GM23338 (cell line): ENCODE data around the gene ACVRL1. TPM values are rescaled to one million over a fixed set of nuclear protein-coding genes. Genes with fewer than 3 reads are reported as not detected.
A peak's percentile ranks its signal among the peaks of the same experiment; 100 is the strongest.

ENCODE experiments used
- ATAC-seq: fragments of 200-7000 bp; cut with Tn5 transposase; 3 replicates; pipeline ENCODE4 v1.9.1; 2020
- DNase-seq: peaks from one replicate; pipeline ENCODE4 v3.0.0-alpha.2; 2015; ENCODE audit warnings: low spot score
- H2AFZ ChIP-seq: fragments of 200-600 bp; sonication (generic); 2 replicates; pipeline ENCODE4 v1.8.0; 2016; ENCODE audit warnings: antibody characterized with exemption, mild to moderate bottlenecking, moderate library complexity
- H3F3A ChIP-seq: fragments of 200-600 bp; sonication (generic); replicated peaks from 2 replicates; pipeline ENCODE4 v1.8.0; 2017; ENCODE audit warnings: antibody characterized with exemption, mixed run types, low read depth
- H3K27ac ChIP-seq: fragments of 200-600 bp; sonication (generic); 2 replicates; pipeline ENCODE4 v1.6.1; 2016; ENCODE audit warnings: low read depth
- H3K27me3 ChIP-seq: fragments of 200-600 bp; sonication (generic); 2 replicates; pipeline ENCODE4 v1.8.0; 2016; ENCODE audit warnings: mild to moderate bottlenecking, mixed run types, moderate library complexity; ENCODE audit not compliant: insufficient read depth
- H3K36me3 ChIP-seq: fragments of 200-600 bp; sonication (generic); 2 replicates; pipeline ENCODE4 v1.8.0; 2016; ENCODE audit warnings: mild to moderate bottlenecking; ENCODE audit not compliant: insufficient read depth
- H3K4me1 ChIP-seq: fragments of 200-600 bp; sonication (generic); 2 replicates; pipeline ENCODE4 v1.8.0; 2016; ENCODE audit warnings: mild to moderate bottlenecking, moderate library complexity; ENCODE audit not compliant: insufficient read depth
- H3K4me2 ChIP-seq: fragments of 200-600 bp; sonication (generic); 2 replicates; pipeline ENCODE4 v1.7.1; 2017; ENCODE audit warnings: mixed run types
- H3K4me3 ChIP-seq: fragments of 200-600 bp; sonication (generic); 2 replicates; pipeline ENCODE4 v1.6.1; 2016; ENCODE audit warnings: mixed run types
- H3K79me2 ChIP-seq: fragments of 200-600 bp; sonication (generic); replicated peaks from 2 replicates; pipeline ENCODE4 v1.8.0; 2017; ENCODE audit warnings: mild to moderate bottlenecking; ENCODE audit not compliant: insufficient read depth
- H3K9me2 ChIP-seq: fragments of 200-600 bp; sonication (generic); 2 replicates; pipeline ENCODE4 v1.8.0; 2017; ENCODE audit not compliant: insufficient read depth
- H4K20me1 ChIP-seq: fragments of 200-600 bp; sonication (generic); replicated peaks from 2 replicates; pipeline ENCODE4 v1.8.0; 2017; ENCODE audit warnings: mild to moderate bottlenecking; ENCODE audit not compliant: insufficient read depth
- H3K27ac Mint-ChIP-seq: 2 replicates; pipeline ENCODE4 v1.8.0; 2020; ENCODE audit warnings: inconsistent platforms, mild to moderate bottlenecking, moderate library complexity, mixed read lengths
- H3K27me3 Mint-ChIP-seq: 3 replicates; pipeline ENCODE4 v1.8.0; 2022; ENCODE audit warnings: low read depth, mild to moderate bottlenecking, moderate library complexity, mixed read lengths, inconsistent platforms; ENCODE audit not compliant: insufficient read depth, poor library complexity
- H3K36me3 Mint-ChIP-seq: 3 replicates; pipeline ENCODE4 v1.8.0; 2021; ENCODE audit warnings: low read depth, mild to moderate bottlenecking, inconsistent platforms, moderate library complexity, mixed read lengths
- H3K4me1 Mint-ChIP-seq: 3 replicates; pipeline ENCODE4 v1.8.0; 2020; ENCODE audit warnings: mild to moderate bottlenecking, inconsistent platforms, mixed read lengths
- H3K4me3 Mint-ChIP-seq: 3 replicates; pipeline ENCODE4 v1.8.0; 2021; ENCODE audit warnings: moderate library complexity, mild to moderate bottlenecking, inconsistent platforms, mixed read lengths
- H3K9me3 Mint-ChIP-seq: 3 replicates; pipeline ENCODE4 v1.8.0; 2020; ENCODE audit warnings: moderate library complexity, mild to moderate bottlenecking, inconsistent platforms, mixed read lengths
- EZH2 ChIP-seq: fragments of 200-600 bp; sonication (generic); IDR thresholded peaks from one replicate; pipeline ENCODE4 v1.8.0; 2017; ENCODE audit warnings: antibody characterized with exemption, mild to moderate bottlenecking, low read depth; ENCODE audit not compliant: unreplicated experiment
- EZH2phosphoT487 ChIP-seq: fragments of 200-600 bp; sonication (generic); IDR thresholded peaks from one replicate; pipeline ENCODE4 v1.8.1; 2018; ENCODE audit warnings: antibody characterized with exemption; ENCODE audit not compliant: unreplicated experiment
- POLR2AphosphoS5 ChIP-seq: IDR thresholded peaks from 2 replicates; pipeline ENCODE4 v1.6.1; 2016; ENCODE audit warnings: antibody characterized with exemption, low read depth
- STAT1 ChIP-seq: IDR thresholded peaks from one replicate; pipeline ENCODE4 v1.6.1; 2016; ENCODE audit warnings: antibody characterized with exemption; ENCODE audit not compliant: unreplicated experiment
- polyA plus RNA-seq: library from polyadenylated mRNA; unstranded; fragments of >200 nt; fragmentation: Nextera tagmentation; extraction: Ambion mirVana; gene quantifications from 2 replicates; pipeline ENCODE4 v1.2.1, GENCODE V29; 2016
- total RNA-seq: library from RNA; depleted of rRNA; stranded (reverse); fragments of >200 nt; shearing (Covaris generic); gene quantifications from 2 replicates; pipeline ENCODE4 v1.2.3, GENCODE V29; 2014
- TF ChIP-seq, protein P1 (sequence below): fragments of 250-450 bp; sonication (Bioruptor Pico); IDR thresholded peaks from 2 replicates; pipeline ENCODE4 v1.5.0; 2020; ENCODE audit warnings: mild to moderate bottlenecking, moderate library complexity

ACVRL1 gene
- total and polyA plus RNA-seq, 2 experiments from 2014 or later = 0.28 TPM; not detected in 1

DNA sequence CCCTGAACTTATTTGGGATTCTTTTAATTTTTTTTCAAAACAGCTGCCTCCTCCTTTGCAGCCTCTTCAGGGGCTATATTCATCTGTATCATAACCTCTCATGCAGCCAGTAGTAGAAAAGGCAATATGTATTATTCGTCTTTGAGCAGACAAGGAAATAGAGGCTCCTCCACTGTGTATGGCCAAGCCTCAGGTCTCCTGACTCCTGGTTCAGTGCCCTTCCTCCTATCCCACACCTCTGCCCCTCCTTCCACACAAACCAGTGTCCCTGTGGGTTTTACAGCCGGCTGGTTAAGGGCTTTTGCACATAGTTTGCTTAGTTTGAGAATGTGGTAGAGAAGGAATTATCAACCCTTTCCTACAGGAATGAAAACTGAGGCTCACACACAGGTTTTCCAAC lies 8.8 kb upstream of the ACVRL1 start:
- no peaks in the 10 kb centered on the region for H3K9me3 Mint-ChIP-seq
- H3K27me3 ChIP-seq = no peaks in the 10 kb centered on the region
- no peaks in the 10 kb centered on the region for H3K79me2 ChIP-seq
- H3K4me2 ChIP-seq = no peak overlapping the region
- H3K4me3 Mint-ChIP-seq = no peak overlapping the region
- H3F3A ChIP-seq = no peaks in the 10 kb centered on the region
- H3K36me3 ChIP-seq = no peaks in the 10 kb centered on the region
- H4K20me1 ChIP-seq = no peaks in the 10 kb centered on the region
- TF ChIP-seq POLR2AphosphoS5 = no peak
- TF ChIP-seq, protein P1, sequence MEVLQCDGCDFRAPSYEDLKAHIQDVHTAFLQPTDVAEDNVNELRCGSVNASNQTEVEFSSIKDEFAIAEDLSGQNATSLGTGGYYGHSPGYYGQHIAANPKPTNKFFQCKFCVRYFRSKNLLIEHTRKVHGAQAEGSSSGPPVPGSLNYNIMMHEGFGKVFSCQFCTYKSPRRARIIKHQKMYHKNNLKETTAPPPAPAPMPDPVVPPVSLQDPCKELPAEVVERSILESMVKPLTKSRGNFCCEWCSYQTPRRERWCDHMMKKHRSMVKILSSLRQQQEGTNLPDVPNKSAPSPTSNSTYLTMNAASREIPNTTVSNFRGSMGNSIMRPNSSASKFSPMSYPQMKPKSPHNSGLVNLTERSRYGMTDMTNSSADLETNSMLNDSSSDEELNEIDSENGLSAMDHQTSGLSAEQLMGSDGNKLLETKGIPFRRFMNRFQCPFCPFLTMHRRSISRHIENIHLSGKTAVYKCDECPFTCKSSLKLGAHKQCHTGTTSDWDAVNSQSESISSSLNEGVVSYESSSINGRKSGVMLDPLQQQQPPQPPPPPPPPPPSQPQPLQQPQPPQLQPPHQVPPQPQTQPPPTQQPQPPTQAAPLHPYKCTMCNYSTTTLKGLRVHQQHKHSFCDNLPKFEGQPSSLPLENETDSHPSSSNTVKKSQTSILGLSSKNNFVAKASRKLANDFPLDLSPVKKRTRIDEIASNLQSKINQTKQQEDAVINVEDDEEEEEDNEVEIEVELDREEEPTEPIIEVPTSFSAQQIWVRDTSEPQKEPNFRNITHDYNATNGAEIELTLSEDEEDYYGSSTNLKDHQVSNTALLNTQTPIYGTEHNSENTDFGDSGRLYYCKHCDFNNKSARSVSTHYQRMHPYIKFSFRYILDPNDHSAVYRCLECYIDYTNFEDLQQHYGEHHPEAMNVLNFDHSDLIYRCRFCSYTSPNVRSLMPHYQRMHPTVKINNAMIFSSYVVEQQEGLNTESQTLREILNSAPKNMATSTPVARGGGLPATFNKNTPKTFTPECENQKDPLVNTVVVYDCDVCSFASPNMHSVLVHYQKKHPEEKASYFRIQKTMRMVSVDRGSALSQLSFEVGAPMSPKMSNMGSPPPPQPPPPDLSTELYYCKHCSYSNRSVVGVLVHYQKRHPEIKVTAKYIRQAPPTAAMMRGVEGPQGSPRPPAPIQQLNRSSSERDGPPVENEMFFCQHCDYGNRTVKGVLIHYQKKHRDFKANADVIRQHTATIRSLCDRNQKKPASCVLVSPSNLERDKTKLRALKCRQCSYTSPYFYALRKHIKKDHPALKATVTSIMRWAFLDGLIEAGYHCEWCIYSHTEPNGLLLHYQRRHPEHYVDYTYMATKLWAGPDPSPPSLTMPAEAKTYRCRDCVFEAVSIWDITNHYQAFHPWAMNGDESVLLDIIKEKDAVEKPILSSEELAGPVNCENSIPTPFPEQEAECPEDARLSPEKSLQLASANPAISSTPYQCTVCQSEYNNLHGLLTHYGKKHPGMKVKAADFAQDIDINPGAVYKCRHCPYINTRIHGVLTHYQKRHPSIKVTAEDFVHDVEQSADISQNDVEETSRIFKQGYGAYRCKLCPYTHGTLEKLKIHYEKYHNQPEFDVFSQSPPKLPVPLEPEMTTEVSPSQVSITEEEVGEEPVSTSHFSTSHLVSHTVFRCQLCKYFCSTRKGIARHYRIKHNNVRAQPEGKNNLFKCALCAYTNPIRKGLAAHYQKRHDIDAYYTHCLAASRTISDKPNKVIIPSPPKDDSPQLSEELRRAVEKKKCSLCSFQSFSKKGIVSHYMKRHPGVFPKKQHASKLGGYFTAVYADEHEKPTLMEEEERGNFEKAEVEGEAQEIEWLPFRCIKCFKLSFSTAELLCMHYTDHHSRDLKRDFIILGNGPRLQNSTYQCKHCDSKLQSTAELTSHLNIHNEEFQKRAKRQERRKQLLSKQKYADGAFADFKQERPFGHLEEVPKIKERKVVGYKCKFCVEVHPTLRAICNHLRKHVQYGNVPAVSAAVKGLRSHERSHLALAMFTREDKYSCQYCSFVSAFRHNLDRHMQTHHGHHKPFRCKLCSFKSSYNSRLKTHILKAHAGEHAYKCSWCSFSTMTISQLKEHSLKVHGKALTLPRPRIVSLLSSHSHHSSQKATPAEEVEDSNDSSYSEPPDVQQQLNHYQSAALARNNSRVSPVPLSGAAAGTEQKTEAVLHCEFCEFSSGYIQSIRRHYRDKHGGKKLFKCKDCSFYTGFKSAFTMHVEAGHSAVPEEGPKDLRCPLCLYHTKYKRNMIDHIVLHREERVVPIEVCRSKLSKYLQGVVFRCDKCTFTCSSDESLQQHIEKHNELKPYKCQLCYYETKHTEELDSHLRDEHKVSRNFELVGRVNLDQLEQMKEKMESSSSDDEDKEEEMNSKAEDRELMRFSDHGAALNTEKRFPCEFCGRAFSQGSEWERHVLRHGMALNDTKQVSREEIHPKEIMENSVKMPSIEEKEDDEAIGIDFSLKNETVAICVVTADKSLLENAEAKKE = no peak
- TF ChIP-seq STAT1 = no peak
- no peak for TF ChIP-seq EZH2phosphoT487
- DNase-seq (no peak), ATAC-seq (no peak)
- peaks cover 8% of the 10 kb centered on the region for H3K27me3 Mint-ChIP-seq
- peak overlapping the region; percentile 56; the same call in 1 of the 2 replicates for H2AFZ ChIP-seq
- H3K4me1 ChIP-seq = no peaks in the 10 kb centered on the region
- H3K4me1 Mint-ChIP-seq = peaks cover 2% of the 10 kb centered on the region; the same call in 1 of the 3 replicates
- H3K36me3 Mint-ChIP-seq = no peaks in the 10 kb centered on the region
- no peak overlapping the region for H3K27ac ChIP-seq
- no peak overlapping the region for H3K4me3 ChIP-seq
- no peak overlapping the region for H3K27ac Mint-ChIP-seq
- H3K9me2 ChIP-seq = no peaks in the 10 kb centered on the region

GRCh38 chr12:51898937-51899336 lies 8.4 kb upstream of the ACVRL1 start:
- DNase-seq = no peak
- no peak overlapping the region for H3K4me3 Mint-ChIP-seq
- Histone ChIP-seq H3F3A (no peaks in the 10 kb centered on the region), H3K27ac (no peak overlapping the region), H3K4me1 (no peaks in the 10 kb centered on the region), H3K4me3 (no peak overlapping the region), H3K9me2 (no peaks in the 10 kb centered on the region), H2AFZ (no peak overlapping the region; the same call in 1 of the 2 replicates), H3K27me3 (peaks cover 1% of the 10 kb centered on the region; the same call in 1 of the 2 replicates), H4K20me1 (no peaks in the 10 kb centered on the region), H3K36me3 (no peaks in the 10 kb centered on the region), H3K79me2 (no peaks in the 10 kb centered on the region), H3K4me2 (no peak overlapping the region)
- H3K4me1 Mint-ChIP-seq = peaks cover 2% of the 10 kb centered on the region; the same call in 1 of the 3 replicates
- ATAC-seq = no peak
- no peaks in the 10 kb centered on the region for H3K9me3 Mint-ChIP-seq
- no peaks in the 10 kb centered on the region for H3K36me3 Mint-ChIP-seq
- no peak overlapping the region for H3K27ac Mint-ChIP-seq
- peaks cover 8% of the 10 kb centered on the region for H3K27me3 Mint-ChIP-seq
- TF ChIP-seq EZH2 = no peak
- TF ChIP-seq STAT1 = no peak
- TF ChIP-seq, protein P1 = no peak
